22Rv1 (cell line): ENCODE measurements around the gene SAFB2.

Experiments
- H3K27ac ChIP-seq: fragments of 450-650 bp; 2 replicates; pipeline ENCODE4 v1.5.1; 2017
- CTCF ChIP-seq: fragments of 450-650 bp; IDR thresholded peaks from 2 replicates; pipeline ENCODE4 v1.5.1; 2017; ENCODE audit warnings: mild to moderate bottlenecking
- ZFX ChIP-seq: fragments of 450-650 bp; IDR thresholded peaks from 2 replicates; pipeline ENCODE4 v1.6.1; 2017; ENCODE audit warnings: antibody characterized with exemption, borderline replicate concordance

SAFB2 gene

GRCh38 chr19:5637971-5638370 is 15.4 kb upstream of the SAFB2 start:
- no peak for TF ChIP-seq ZFX
- no peak for TF ChIP-seq CTCF
- no peak overlapping the region for H3K27ac ChIP-seq

- H3K27ac ChIP-seq = no peak overlapping the region
- no peak for TF ChIP-seq CTCF
These were observed 12.9 kb upstream of the SAFB2 start for GRCh38 chr19:5635427-5635826.

GRCh38 chr19:5632657-5633056 is 10.1 kb upstream of the SAFB2 start:
- H3K27ac ChIP-seq = no peak overlapping the region

GRCh38 chr19:5632241-5632612 is 9.7 kb upstream of the SAFB2 start:
- TF ChIP-seq ZFX (no peak), CTCF (no peak)
- H3K27ac ChIP-seq = no peak overlapping the region

More at GRCh38 chr19:5632657-5633056, 10.1 kb upstream of the SAFB2 start:
- TF ChIP-seq CTCF = no peak
- no peak for TF ChIP-seq ZFX

- no peak for TF ChIP-seq CTCF
- TF ChIP-seq ZFX = no peak
These were observed 9.1 kb upstream of the SAFB2 start for GRCh38 chr19:5631567-5632240.

GRCh38 chr19:5628919-5629481 is 6.4 kb upstream of the SAFB2 start:
- TF ChIP-seq CTCF = no peak
- TF ChIP-seq ZFX = no peak
- no peak overlapping the region for H3K27ac ChIP-seq

More at GRCh38 chr19:5631567-5632240, 9.1 kb upstream of the SAFB2 start:
- no peak overlapping the region for H3K27ac ChIP-seq

GRCh38 chr19:5628461-5628860 is 5.9 kb upstream of the SAFB2 start:
- no peak for TF ChIP-seq ZFX
- TF ChIP-seq CTCF = no peak
- no peak overlapping the region for H3K27ac ChIP-seq
